CD4-positive, alpha-beta memory T cell (primary cell): ENCODE measurements around the gene GPR153. TPM values are rescaled to one million over a fixed set of nuclear protein-coding genes. Genes with fewer than 3 reads are reported as not detected.

Source experiments
- CTCF ChIA-PET: fragments of 350-600 bp; sonication (Branson Sonifier 250); formaldehyde crosslinking; loops from one replicate; lab custom pipeline; 2021; ENCODE audit warnings: inconsistent platforms; ENCODE audit not compliant: partially characterized antibody; lab: Charles Lee
- POLR2A ChIA-PET: fragments of 350-600 bp; sonication (Branson Sonifier 250); formaldehyde crosslinking; loops from one replicate; lab custom pipeline; 2021; ENCODE audit not compliant: partially characterized antibody; lab: Charles Lee
- DNase-seq, 5 donors: peaks; one replicate each; pipeline versions ENCODE4 v3.0.0 to v3.0.0-alpha.2; 2020 to 2022; ENCODE audit warnings: mixed read lengths in 1 of 5
- H3K27ac ChIP-seq: one replicate; pipeline ENCODE4 v1.7.0; 2013; ENCODE audit warnings: low read depth, low read length
- H3K27me3 ChIP-seq: 2 replicates; pipeline ENCODE4 v1.7.0; 2013; ENCODE audit warnings: mild to moderate bottlenecking, low read length, moderate library complexity; ENCODE audit not compliant: insufficient read depth
- H3K36me3 ChIP-seq: 2 replicates; pipeline ENCODE4 v1.7.0; 2013; ENCODE audit warnings: mild to moderate bottlenecking, low read length, moderate library complexity; ENCODE audit not compliant: insufficient read depth
- H3K4me1 ChIP-seq: 2 replicates; pipeline ENCODE4 v1.7.0; 2013; ENCODE audit warnings: mild to moderate bottlenecking, low read length, moderate library complexity; ENCODE audit not compliant: insufficient read depth
- H3K4me3 ChIP-seq, 2 donors: one replicate each; pipeline ENCODE4 v1.7.0; 2013; ENCODE audit warnings: low read length in 2 of 2, mild to moderate bottlenecking in 1 of 2
- H3K9me3 ChIP-seq, 2 donors: one replicate each; pipeline ENCODE4 v1.7.0; 2013; ENCODE audit warnings: low read length in 2 of 2, control low read depth in 1 of 2; ENCODE audit not compliant: control insufficient read depth in 1 of 2
- H3K27ac Mint-ChIP-seq, 7 donors: one replicate each; pipeline ENCODE4 v1.8.0; 2020 to 2021; ENCODE audit warnings: mixed read lengths in 7 of 7, mild to moderate bottlenecking in 6 of 7, inconsistent platforms in 3 of 7, moderate library complexity in 3 of 7
- H3K27me3 Mint-ChIP-seq, 2 donors: one replicate each; pipeline ENCODE4 v1.8.0; 2020 to 2021; ENCODE audit warnings: mixed read lengths in 2 of 2
- H3K36me3 Mint-ChIP-seq, 2 donors: one replicate each; pipeline ENCODE4 v1.8.0; 2020 to 2021; ENCODE audit warnings: mixed read lengths in 2 of 2, inconsistent platforms in 1 of 2, mild to moderate bottlenecking in 1 of 2
- H3K4me1 Mint-ChIP-seq, 4 donors: one replicate each; pipeline ENCODE4 v1.8.0; 2020 to 2021; ENCODE audit warnings: mixed read lengths in 4 of 4, mild to moderate bottlenecking in 1 of 4
- H3K4me3 Mint-ChIP-seq, 8 donors: one replicate each; pipeline ENCODE4 v1.8.0; 2020 to 2021; ENCODE audit warnings: mixed read lengths in 8 of 8, mild to moderate bottlenecking in 7 of 8, moderate library complexity in 6 of 8, inconsistent platforms in 3 of 8
- H3K9me3 Mint-ChIP-seq, 8 donors: one replicate each; pipeline ENCODE4 v1.8.0; 2020 to 2021; ENCODE audit warnings: mixed read lengths in 8 of 8, mild to moderate bottlenecking in 5 of 8, inconsistent platforms in 3 of 8, moderate library complexity in 1 of 8
- intact Hi-C: fragments of 100-400 bp; cut with micrococcal nuclease; formaldehyde crosslinking; loops from one replicate; pipeline ENCODE4 v1.15.1; 2023
- polyA plus RNA-seq, 2 donors: library from polyadenylated mRNA; unstranded; fragments of 300-500 nt; fragmentation: Illumina TruSeq; gene quantifications; one replicate each; pipeline ENCODE4 v1.2.3, GENCODE V29; 2021
- total RNA-seq, 2 experiments: library from RNA; stranded (reverse); gene quantifications; one replicate each; pipeline ENCODE4 v1.2.3, GENCODE V29; 2021

GPR153 gene
- total and polyA plus RNA-seq, 4 experiments from 2014 or later: 0.32 to 0.33 TPM; not detected in 2

DNA sequence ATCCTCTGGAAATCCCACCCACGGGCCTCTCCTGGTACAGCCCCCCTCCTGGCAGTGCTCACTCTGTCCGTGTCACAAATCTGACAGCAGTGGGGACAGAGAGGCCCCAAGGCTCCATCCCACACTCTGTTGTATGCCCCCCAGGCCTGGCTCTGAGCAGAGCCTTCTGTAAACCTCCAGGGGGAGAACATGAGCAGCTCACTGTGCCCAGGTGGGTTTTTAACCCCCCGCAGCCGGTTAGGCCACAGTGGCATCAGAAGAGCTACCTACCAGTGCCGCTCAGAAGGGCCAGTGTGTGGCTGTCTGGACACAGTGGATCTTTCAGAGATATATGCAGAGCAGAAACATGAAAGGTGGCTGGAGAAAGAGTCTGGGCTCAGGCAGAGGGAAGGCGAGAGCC lies 12.0 kb upstream of the GPR153 start:
- H3K4me1 Mint-ChIP-seq: no peaks in the 10 kb centered on the region
- peaks cover 0 to 3% of the 10 kb centered on the region in 2 donors for H3K36me3 Mint-ChIP-seq
- H3K4me1 ChIP-seq: no peaks in the 10 kb centered on the region
- no peaks in the 10 kb centered on the region for H3K27me3 Mint-ChIP-seq
- H3K27ac ChIP-seq: no peak overlapping the region
- H3K9me3 ChIP-seq: no peaks in the 10 kb centered on the region
- CTCF ChIA-PET: no interaction called here
- POLR2A ChIA-PET: no interaction called here
- no peak overlapping the region for H3K4me3 ChIP-seq
- no peak overlapping the region for H3K4me3 Mint-ChIP-seq
- intact Hi-C loops: no loop called here
- H3K27me3 ChIP-seq: no peaks in the 10 kb centered on the region
- no peak for DNase-seq
- H3K36me3 ChIP-seq: no peaks in the 10 kb centered on the region
- no peak overlapping the region for H3K27ac Mint-ChIP-seq
- no peaks in the 10 kb centered on the region for H3K9me3 Mint-ChIP-seq

DNA sequence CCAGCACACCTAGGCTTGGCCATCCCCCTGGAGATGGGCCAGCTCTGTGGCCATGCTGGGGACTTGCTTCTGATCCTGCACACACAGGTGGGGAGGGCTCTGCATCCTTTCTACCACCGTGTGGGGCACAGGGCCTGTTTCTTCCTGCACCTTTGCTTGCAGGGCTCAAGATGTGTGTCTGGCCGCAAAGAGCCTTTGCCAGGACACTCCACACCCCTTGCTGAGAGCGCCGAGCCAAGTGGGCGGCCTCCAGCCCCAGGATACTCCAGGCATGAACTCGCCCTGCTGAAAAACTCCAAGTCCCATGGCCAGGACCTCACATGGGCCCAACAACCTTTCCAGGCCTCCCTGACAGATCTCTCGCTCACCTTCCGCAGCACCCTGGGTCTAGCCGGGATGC lies 11.6 kb upstream of the GPR153 start:
- Mint-ChIP-seq H3K4me1 (no peaks in the 10 kb centered on the region), H3K27me3 (no peaks in the 10 kb centered on the region), H3K36me3 (peaks cover 0 to 1% of the 10 kb centered on the region in 2 donors), H3K27ac (no peak overlapping the region), H3K4me3 (no peak overlapping the region), H3K9me3 (peaks cover 0 to 1% (median 0%) of the 10 kb centered on the region in 8 donors)
- DNase-seq: no peak
- no peak overlapping the region for H3K4me3 ChIP-seq
- H3K27me3 ChIP-seq: no peaks in the 10 kb centered on the region
- no peak overlapping the region for H3K27ac ChIP-seq
- H3K9me3 ChIP-seq: no peaks in the 10 kb centered on the region
- ChIA-PET POLR2A (no interaction called here), CTCF (no interaction called here)
- H3K4me1 ChIP-seq: no peaks in the 10 kb centered on the region
- H3K36me3 ChIP-seq: no peaks in the 10 kb centered on the region
- intact Hi-C loops: no loop called here

DNA sequence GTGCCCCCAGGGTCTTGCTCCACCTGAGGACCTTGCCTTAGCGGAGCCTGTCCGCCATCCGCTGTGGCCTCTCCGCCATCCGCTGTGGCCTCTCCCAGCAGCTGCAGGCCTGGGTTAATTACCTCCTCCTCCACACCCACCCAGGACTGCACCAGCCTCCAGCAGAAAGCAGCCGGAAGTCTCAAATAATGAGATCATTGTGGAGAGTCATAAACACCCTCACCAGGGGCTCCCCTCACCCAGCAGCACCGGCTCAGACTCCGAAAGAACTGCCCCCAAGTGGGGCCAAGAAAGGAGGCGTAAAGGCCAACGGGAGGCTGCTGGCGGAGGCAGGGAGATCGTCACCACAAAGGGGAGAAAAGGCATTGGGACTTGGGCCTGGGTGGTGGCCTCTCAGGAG lies 10.7 kb upstream of the GPR153 start:
- Histone ChIP-seq H3K9me3 (no peaks in the 10 kb centered on the region), H3K27ac (no peak overlapping the region), H3K36me3 (no peaks in the 10 kb centered on the region), H3K4me1 (no peaks in the 10 kb centered on the region), H3K27me3 (no peaks in the 10 kb centered on the region), H3K4me3 (no peak overlapping the region)
- ChIA-PET CTCF (no interaction called here), POLR2A (no interaction called here)
- Mint-ChIP-seq H3K27ac (no peak overlapping the region), H3K4me3 (no peak overlapping the region), H3K27me3 (no peaks in the 10 kb centered on the region), H3K9me3 (peaks cover 0 to 2% (median 0%) of the 10 kb centered on the region in 8 donors), H3K4me1 (no peaks in the 10 kb centered on the region), H3K36me3 (no peaks in the 10 kb centered on the region)
- intact Hi-C loops: no loop called here
- no peak for DNase-seq

DNA sequence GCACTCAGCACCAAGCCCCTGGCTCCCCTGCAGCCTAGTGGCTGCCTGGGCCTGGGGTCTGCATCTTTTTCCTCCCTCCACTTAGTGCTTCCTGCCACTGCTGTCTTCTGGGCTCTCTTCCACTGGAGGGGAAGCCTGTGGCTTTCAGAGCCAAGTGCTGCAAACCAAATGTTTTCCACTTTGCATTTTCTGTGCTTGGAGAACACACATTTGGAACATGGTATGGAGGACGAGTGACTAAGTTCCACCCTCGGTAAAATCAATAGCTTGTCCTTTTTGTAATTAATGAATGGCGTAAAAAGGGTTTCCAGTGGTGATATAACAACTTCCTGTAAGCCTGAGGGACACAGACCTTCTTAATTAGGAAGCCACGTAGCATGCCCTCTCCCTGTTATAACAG lies 10.1 kb upstream of the GPR153 start:
- peaks cover 0 to 2% (median 0%) of the 10 kb centered on the region in 8 donors for H3K9me3 Mint-ChIP-seq
- CTCF ChIA-PET: no interaction called here
- intact Hi-C loops: no loop called here
- no peaks in the 10 kb centered on the region for H3K27me3 ChIP-seq
- H3K27ac Mint-ChIP-seq: no peak overlapping the region
- H3K27me3 Mint-ChIP-seq: no peaks in the 10 kb centered on the region
- no peaks in the 10 kb centered on the region for H3K4me1 ChIP-seq
- no peaks in the 10 kb centered on the region for H3K36me3 ChIP-seq
- no peak for DNase-seq
- no peaks in the 10 kb centered on the region for H3K4me1 Mint-ChIP-seq
- H3K4me3 ChIP-seq: no peak overlapping the region
- POLR2A ChIA-PET: no interaction called here
- H3K9me3 ChIP-seq: no peaks in the 10 kb centered on the region
- no peak overlapping the region for H3K27ac ChIP-seq
- no peaks in the 10 kb centered on the region for H3K36me3 Mint-ChIP-seq
- H3K4me3 Mint-ChIP-seq: no peak overlapping the region

DNA sequence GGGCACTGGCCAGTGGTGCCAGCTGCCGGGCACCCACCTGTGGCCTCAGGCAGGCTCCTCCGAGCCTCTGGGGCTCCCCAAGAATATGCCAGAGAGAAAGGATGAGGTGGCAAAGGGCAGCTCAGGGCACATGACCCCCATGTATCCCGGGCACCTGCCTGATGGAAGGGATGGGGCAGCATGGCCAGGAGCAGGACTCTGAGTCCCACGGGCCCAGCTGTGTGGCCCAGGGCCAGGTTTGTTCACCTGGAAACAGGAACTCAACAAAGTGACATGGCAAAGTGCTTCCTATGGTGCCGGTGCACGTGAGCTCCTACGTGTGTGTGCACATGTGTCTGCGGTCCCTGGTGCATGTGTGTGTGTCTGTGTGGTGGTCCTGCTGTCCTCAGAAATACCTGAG lies 9.5 kb upstream of the GPR153 start:
- Histone ChIP-seq H3K4me3 (no peak overlapping the region), H3K36me3 (no peaks in the 10 kb centered on the region), H3K9me3 (no peaks in the 10 kb centered on the region), H3K27me3 (no peaks in the 10 kb centered on the region), H3K4me1 (no peaks in the 10 kb centered on the region), H3K27ac (no peak overlapping the region)
- DNase-seq: no peak
- H3K4me3 Mint-ChIP-seq: no peak overlapping the region
- no peaks in the 10 kb centered on the region for H3K36me3 Mint-ChIP-seq
- ChIA-PET POLR2A (no interaction called here), CTCF (no interaction called here)
- H3K27ac Mint-ChIP-seq: no peak overlapping the region
- H3K27me3 Mint-ChIP-seq: no peaks in the 10 kb centered on the region
- H3K9me3 Mint-ChIP-seq: peaks cover 0 to 2% (median 0%) of the 10 kb centered on the region in 8 donors
- no peaks in the 10 kb centered on the region for H3K4me1 Mint-ChIP-seq
- intact Hi-C loops: no loop called here

DNA sequence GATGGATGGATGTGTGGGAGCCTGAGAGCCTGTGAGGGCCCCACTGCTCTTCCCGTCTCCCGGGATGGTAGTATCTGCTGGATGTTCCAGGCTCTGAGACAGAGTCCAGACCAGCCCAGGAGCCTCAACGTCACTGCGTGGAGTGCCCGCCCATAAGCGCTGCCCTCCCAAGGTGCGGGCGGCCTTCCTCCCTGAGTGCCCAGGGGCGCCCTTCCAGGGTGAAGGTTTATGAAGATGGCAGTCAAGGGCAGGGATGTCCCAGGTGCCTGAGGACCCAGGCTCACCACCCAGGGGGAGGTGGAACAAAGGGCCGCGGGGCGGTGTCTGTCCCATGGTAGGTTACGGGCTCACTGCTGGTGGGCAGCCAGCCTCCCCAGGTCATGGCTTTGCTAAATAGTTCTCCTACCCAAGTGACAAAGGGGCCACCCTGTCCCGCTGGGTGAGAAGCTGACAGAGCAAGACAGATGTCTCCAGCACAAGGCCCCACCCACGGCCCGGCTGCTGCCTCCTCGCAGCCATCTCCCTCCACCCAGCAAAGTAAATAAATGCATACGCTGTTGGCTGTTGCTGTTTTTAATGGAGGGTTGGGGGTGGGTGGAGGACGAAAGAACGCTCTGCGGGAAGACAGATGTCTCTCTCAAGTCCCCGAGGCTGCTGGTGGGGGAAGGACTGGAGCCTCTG lies 9.0 kb upstream of the GPR153 start:
- Histone ChIP-seq H3K4me1 (no peaks in the 10 kb centered on the region), H3K27ac (no peak overlapping the region), H3K27me3 (no peaks in the 10 kb centered on the region), H3K4me3 (no peak overlapping the region), H3K36me3 (no peaks in the 10 kb centered on the region), H3K9me3 (no peaks in the 10 kb centered on the region)
- intact Hi-C loops: no loop called here
- peaks cover 0 to 2% (median 0%) of the 10 kb centered on the region in 8 donors for H3K9me3 Mint-ChIP-seq
- ChIA-PET CTCF (no interaction called here), POLR2A (no interaction called here)
- no peaks in the 10 kb centered on the region for H3K36me3 Mint-ChIP-seq
- H3K4me3 Mint-ChIP-seq: no peak overlapping the region
- H3K4me1 Mint-ChIP-seq: no peaks in the 10 kb centered on the region
- DNase-seq: no peak
- H3K27me3 Mint-ChIP-seq: no peaks in the 10 kb centered on the region
- no peak overlapping the region for H3K27ac Mint-ChIP-seq

DNA sequence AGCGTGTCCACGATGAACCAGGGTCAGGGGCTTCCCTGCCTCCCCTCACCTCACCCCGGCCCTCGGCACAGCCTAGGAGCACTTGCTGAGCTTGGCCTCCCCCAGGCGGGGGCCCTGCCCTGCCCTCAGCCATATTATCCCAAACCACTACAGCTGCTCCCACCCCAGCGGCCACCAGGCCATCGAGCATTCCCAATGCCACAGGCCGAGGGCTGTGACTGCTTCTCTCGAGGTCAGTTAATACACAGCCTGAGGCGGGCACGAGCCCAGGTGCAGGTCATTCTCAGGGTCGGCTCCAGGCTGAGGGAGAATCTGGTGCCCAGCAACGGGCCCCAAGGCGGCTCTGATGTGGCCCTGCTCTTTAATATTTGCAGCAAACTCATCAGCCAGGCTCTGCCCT lies 8.4 kb upstream of the GPR153 start:
- intact Hi-C loops: no loop called here
- H3K4me3 Mint-ChIP-seq: no peak overlapping the region
- no peak for DNase-seq
- H3K4me1 Mint-ChIP-seq: no peaks in the 10 kb centered on the region
- ChIA-PET POLR2A (no interaction called here), CTCF (no interaction called here)
- no peak overlapping the region for H3K27ac Mint-ChIP-seq
- no peaks in the 10 kb centered on the region for H3K36me3 Mint-ChIP-seq
- no peaks in the 10 kb centered on the region for H3K27me3 Mint-ChIP-seq
- Histone ChIP-seq H3K4me3 (no peak overlapping the region), H3K36me3 (no peaks in the 10 kb centered on the region), H3K27me3 (no peaks in the 10 kb centered on the region), H3K4me1 (no peaks in the 10 kb centered on the region), H3K27ac (no peak overlapping the region), H3K9me3 (no peaks in the 10 kb centered on the region)
- peaks cover 0 to 2% (median 0%) of the 10 kb centered on the region in 8 donors for H3K9me3 Mint-ChIP-seq
